GM21528 (cell line): ENCODE measurements around the gene MCHR1.
A peak's percentile ranks its signal among the peaks of the same experiment; 100 is the strongest.

Experiments
- ATAC-seq: cut with Tn5 transposase; IDR thresholded peaks from one replicate; pipeline ENCODE4 v1.9.1; 2021; ENCODE audit warnings: mild to moderate bottlenecking, moderate library complexity; ENCODE audit not compliant: unreplicated experiment, low FRiP score

The MCHR1 gene, protein sequence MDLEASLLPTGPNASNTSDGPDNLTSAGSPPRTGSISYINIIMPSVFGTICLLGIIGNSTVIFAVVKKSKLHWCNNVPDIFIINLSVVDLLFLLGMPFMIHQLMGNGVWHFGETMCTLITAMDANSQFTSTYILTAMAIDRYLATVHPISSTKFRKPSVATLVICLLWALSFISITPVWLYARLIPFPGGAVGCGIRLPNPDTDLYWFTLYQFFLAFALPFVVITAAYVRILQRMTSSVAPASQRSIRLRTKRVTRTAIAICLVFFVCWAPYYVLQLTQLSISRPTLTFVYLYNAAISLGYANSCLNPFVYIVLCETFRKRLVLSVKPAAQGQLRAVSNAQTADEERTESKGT

DNA sequence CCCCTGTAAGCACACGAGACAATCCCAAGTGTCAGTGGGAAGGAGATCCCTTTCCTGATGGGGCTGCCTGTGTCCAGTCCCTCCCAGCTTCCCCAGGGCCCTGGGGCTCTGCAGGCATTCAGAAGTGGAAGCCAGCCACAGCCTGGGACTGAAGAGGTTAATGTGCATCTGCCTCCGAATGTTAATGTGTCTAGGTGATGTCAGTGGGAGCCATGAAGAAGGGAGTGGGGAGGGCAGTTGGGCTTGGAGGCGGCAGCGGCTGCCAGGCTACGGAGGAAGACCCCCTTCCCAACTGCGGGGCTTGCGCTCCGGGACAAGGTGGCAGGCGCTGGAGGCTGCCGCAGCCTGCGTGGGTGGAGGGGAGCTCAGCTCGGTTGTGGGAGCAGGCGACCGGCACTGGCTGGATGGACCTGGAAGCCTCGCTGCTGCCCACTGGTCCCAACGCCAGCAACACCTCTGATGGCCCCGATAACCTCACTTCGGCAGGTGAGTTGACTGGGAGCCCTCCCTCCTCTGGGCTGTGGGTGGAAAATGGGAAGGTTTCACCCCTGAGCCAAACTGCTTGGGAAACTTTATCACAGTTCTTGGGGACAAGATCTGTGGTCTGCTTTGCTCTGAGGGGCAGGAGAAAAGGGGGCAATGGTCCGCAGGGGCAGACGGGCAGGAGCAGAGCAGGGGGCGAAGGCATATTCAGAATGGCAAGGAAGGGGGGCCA is at the start of gene MCHR1:
Gene MCHR1 (plus strand): TSS at position 236 of the 715 bp plus-strand sequence. CDS start 169 bp downstream, at position 405.
- ATAC-seq: no peak

DNA sequence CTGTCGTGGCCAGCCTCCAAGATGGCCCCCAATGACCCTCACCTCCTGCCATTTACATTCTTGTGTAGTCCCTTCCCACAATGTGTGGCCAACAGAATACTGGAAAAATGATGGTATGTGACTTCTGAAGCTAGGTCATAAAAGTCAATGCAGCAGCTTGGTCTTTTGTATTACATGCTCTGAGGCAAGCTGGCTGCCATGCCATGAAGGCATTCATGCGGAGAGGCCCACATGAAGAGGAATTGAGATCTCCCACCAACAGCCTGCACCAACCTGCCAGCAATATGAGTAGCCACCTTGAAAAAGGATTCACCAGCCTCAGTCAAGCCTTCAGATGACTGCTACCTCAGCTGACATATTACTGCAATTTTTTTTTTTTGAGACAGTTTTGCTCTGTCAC is 47.4 kb upstream of the MCHR1 start:
- ATAC-seq: no peak

DNA sequence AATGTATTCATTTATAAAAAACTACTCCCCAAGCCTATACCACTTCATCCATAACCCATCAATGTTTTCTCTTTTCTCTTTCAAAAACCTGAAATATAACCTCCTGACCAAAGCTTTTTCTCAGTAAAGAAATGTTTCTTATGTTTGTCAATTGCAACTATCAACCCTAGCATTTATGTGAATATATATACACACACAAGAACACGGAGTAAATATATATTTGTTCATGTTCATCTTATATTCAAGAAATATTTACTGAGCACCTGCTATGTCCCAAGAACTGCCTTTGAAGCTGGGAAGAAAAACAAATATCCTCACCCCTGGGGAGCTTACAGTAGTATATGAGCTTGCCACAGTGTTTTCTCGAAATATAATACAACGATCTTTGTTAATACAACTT is 46.2 kb upstream of the MCHR1 start:
- no peak for ATAC-seq

DNA sequence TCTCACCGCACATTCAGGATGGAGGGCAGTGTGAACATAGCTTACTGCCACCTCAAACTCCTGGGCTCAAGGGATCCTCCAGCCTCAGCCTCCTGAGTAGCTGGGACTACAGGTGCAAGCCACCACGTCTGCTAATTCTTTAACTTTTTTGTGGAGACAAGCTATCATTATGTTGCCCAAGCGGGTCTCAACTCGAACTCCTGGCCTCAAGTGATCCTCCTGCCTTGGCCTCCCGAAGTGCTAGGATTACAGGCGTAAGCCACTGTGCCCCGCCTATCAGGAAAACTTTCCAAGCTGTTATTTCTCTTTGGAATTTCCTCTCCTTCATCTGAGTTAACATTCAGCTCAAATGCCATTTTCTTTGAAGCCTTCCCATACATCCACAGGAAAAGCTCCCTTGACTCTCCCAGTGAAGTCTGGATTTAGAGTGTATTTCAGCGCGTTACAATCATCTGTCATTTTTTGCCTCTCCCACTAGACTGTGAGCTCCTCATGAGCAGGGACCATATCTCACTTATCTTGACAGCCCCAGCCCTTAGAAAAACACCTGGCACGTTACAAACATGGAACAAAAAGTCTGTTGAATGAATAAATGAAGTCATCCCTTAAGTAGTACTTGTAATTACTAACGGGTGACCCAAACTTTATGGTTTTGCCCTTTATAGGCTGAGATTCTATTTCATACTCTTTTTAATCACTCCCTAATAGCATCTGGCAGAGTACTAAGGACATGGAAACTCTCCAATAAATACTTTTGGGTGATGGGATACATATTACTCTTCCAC is 45.0 kb upstream of the MCHR1 start:
- no peak for ATAC-seq

DNA sequence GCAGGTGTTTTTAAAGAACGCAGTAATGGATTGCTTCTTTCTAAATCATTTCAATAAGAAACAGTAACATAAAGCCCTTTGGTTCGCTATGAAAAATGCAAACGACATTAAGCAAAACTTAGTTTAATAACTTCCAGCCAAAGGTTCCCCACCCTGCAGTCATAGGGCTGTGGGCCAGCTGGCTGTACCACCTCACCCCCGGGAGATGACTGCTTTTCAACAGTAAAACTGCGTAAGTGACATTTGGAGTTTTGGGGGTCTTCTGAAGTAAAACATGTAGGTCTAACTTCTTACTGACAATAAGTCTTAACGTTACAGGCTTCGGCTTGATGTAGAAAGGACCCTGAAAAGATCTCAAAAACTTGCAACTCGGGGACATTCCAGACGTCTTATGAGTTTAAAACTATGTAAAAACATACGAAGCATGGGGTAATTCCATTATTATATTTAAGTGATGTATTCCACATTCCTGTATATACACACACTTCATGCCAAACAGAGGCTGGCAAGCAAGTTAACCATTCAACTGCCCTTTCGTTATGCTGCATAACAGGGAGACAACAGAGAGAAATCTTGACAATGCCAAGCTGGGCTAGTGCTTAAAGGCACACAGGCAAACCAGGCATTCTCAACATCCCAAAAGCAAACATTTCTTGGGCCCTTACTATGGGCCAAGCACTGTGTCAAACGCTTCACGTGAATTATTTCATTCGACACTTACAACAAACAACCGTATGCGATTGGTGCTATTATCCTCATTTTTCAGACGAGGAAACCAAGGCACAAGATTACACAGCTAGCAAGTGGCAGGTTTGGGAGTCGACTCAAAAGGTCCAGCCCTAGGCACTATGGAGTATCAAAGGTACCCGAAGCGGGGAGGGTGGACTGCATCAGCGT is 44.0 kb upstream of the MCHR1 start:
- no peak for ATAC-seq

DNA sequence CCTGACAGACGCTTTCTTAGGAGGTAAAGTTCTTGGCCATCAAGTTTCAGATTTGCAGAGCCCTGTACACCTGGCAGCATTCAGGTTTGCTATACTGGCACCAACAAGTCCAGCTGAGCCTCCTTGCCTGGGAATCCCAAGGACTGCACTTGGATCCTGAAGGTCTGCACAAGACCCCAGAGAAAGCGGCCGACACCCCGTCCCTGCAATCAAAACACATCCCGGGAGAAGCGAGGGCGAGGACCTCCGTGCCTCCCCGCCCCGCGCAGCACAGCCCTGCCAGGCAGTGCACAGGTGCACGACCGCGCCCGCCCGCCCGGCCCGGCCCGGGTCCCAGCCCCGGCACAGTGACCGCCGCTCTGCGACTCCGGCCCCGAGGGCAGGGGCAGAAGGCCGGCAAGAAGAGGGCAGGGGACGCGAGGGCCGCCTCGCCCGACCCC is 43.3 kb upstream of the MCHR1 start:
- ATAC-seq: peak; percentile 15

DNA sequence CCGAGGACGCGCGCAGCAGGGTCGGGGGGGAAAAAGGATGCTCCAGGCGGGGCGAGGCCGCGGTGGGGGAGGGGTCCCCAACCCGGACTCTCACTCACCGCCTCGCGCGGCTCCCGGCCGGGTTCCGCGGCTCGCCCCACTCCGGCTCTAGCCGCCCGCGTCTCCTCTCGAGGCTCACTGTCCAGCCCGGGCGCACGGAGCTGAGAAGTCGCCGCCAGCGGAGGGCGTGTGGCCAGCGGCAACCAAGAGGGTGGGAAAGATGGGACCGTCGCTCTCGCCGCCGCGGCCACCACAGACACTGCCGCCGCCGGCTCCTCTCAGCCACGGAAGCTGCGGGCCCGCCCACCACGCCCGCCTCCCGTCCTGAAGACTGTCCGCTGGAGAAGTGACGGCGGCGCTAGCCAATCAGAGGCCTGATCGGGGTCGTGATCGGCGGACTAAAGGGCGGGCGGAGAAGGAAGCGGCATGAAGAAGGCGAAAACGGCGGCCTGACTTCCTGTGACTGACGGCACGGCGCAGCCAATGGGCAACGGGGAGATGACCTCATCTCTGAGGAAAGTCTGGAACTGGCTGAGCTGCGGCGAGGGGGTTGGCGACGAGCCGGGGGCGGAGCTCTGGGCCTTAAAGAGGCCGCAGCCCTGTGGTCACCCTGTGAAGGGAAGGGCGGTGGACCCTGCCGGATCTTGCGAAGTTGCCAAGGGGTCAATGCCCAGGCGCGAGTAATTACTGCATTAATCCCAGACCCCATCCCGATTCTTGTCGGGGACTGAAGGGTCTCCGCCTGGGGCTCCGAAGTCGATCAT is 42.7 kb upstream of the MCHR1 start, which contains the start of gene MRTFA:
Gene MRTFA (minus strand): TSS at position 340 of the 803 bp plus-strand sequence.
- peak; percentile 91 for ATAC-seq

DNA sequence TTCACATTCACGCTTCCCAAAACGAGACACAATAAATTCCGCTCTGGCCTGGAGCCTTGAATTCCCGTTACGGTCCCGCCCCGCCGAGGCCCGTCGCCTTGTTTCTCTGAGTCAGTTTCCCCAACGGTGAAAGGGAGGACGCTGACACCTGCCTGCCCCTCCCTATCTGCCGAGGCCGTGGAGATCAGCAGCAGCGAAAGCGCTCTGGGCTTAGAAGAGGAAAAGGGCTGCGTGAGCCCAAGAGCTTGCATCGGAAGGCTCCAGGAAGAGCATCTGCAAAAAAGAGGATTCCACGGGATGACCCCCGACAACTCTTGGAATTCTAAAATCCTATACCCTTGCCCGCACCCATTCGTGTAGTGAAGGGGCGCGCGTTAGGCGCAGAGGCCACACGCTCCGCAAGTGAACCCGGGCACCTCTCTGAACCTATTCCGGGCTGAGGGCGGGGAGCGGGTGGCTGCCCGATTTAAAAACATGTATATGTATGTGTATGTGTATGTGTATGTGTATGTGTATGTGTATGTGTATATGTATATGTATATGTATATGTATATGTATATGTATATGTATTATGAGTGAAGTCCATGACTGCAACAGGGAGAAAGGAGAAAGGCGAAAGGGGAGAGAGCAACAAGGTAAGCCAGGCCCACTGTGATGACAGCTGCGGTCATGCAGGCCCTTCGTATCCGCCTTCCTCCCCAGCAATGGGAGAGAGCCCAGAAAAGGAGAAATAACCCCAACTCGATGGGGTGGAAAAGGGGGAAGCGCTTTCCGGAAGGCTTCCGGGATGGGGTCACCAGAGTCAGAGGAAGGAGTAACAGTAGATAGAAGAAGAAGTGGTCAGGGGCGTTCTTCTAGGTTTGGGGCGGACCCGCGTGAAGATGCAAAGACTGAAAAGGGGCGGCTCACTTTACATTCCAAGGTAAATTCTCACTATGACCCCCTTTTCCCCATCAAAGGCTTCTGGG is 41.8 kb upstream of the MCHR1 start:
- peak; percentile 10 for ATAC-seq

DNA sequence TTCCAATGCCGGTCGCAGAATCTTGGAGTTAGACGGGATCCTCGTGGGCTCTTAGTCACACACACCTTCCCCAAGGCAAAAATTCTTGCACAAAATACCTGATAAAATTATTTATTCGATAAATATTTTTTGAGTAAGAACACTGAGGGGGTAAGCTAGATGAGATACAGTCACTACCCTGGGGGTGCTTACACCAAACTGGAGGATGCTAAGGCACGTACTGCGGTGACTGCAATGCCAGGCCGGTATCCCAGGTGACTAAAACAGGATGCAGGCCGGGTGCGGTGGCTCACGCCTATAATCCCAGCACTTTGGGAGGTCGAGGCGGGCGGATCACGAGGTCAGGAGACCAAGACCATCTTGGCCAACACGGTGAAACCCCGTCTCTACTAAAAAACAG is 41.0 kb upstream of the MCHR1 start:
- ATAC-seq: no peak

DNA sequence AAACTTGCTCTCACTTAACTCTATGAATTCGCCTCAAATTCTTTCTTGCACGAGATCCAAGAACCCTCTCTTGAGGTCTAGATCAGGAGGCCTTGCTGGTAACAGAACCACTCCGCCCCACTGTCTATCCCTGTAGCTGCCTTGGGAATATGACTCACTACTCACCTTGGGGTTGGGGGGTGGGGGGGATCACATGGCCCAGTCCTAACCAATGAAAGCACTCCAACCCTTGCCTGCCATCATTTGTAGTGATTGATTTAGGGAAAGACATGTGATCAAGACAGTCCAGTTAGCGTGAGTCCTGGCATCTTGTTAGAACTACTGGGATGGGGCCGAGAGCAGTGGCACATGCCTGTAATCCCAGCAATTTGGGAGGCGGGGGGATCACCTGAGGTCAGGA is 38.0 kb upstream of the MCHR1 start:
- no peak for ATAC-seq

DNA sequence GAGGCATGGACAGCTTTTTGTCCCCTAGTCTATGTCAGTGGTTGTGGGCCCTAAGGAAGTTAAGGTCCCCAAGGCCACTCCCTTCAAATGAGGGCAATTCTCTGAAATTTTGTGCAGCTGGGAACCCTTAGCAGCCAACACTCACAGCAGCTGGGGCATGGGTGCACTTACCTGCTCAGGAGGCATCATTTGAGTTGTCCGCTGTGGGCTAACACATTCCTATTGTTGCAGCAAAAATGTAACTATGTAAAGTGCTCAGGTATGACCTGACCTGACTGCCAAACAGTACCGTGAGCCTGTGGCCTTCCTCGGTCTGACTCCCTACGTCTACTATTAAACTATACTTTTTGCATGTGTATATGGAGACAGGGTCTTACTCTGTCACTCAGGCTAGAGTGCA is 37.0 kb upstream of the MCHR1 start:
- no peak for ATAC-seq

DNA sequence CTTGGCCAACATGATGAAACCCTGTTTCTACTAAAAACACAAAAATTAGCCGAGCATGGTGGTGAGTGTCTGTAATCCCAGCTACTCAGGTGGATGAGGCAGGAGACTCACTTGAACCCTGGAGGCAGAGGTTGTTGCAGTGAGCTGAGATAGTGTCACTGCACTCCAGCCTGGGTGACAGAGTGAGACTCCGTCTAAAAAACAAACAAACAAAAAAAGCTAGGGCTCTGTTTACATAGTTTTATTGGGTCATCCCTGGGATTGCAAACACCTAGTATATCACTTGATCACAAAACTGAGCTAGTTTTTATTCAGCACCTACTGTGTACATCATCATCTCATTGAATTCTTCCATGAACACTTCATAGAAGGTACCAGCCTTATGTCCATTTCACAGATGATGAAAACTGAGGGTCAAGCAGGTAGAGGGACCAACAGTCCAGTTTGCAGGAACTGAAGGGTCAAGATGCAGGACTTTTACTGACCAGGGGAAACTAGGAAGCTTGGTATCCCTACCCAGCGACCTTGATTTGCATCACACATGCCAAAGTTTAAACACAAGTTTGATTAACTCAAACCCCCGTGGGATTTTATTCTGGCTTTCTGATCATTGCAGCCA is 33.6 kb upstream of the MCHR1 start:
- ATAC-seq: no peak

DNA sequence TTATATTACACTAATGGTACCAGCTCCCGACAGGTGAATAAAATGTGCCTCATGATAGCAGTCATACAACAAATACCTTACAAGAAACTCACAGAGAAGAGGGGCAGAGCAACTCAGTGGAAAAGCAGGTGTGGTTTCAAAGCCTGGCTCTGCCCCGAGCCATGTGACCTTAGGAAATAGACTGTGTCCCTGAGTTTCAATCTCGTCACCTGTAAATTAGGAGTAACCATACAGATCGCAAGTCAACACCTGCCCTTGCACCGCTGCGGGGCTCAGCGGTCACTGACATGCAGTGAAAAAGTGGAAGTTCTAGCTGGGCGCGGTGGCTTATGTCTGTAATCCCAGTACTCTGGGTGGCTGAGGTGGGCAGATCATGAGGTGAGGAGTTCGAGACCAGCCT is 30.9 kb upstream of the MCHR1 start:
- ATAC-seq: no peak

DNA sequence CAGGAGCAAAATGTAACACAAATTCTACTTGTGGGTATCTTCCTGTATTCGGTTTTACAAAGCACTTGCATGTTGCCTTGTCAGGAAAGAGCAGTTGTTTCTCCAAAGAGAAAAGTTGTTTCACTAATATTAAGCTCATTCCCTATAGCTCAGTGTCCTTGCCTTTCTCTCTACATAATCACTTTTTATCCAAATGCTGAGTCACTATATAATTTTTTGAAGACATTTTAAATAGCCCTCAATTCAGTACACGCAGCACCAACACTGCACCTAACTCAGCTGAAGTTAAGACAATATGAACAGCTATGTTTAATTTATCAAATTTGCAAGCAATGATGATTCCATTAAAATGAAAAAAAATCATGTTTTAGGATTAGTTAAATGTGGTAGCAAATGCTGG is 28.2 kb upstream of the MCHR1 start:
- no peak for ATAC-seq

DNA sequence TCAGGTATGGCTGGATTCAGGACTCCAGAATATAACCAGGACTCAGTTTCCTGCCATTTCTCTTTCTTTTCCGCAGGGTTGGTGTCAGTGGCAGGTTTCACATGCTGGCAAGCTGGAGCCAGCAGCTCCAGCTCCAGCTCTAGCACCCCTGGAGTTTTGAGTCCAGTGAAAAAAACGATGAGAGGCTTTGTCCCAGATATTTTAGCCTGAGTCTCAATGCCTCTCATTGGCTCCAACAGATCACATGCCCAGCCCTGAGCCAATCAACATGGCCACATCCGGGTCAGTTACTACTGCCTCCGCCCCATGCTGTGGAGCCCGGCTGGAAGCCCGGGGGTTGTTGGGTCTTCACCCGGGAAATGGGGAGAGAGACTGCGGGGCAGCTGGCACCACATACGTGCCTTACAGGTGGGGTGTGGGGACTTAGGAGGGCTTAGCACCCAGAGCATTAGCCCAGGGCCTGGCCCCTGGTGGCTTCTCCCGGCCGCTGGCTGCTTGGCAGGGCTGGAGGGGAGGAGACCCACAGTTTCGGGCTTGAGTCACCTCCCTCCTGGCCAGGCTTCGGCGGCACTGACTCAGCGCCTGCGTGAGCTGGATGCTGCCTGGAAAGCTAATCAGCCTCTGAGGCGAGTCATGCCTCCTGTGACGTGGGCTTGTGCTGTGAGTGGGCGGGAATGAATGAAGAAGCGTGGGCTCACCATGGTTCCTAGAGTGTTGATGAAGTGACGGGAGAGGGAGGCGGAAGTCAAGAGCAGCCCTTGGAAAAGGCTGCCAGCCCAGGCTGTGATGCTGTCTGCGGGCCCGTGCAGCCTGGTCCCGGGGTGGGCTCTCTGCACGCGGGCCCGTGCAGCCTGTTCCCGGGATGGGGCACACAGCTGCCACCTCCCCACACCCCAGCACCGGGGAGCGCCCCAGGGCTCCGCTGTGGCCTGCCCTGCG is 27.5 kb upstream of the MCHR1 start:
- no peak for ATAC-seq

DNA sequence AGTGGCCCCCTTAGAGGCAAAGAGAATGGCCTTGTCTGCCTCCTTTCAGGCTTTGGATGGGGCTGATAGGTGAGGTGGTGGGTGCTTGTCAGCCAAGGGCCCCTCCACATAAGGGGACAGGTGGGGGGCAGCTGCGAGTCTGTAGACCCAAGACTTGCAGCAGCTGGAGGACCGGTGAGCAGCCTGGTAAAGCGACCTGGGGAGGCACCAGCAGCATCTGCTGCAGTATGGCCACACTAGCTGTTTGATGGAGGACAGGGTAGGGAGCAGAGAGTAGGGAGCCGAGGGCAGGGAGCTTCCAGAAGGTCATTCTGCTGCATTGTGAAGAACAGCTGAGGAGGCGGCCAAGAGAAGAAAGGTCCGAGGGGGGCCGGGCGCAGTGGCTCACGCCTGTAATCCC is 25.9 kb upstream of the MCHR1 start:
- ATAC-seq: no peak
